GM12801 (cell line): ENCODE measurements around the gene PDGFRB.

Experiments used
- TF ChIP-seq, protein P1 (sequence below): IDR thresholded peaks from one replicate; pipeline ENCODE4 v1.5.1; 2011; ENCODE audit warnings: control low read depth; ENCODE audit not compliant: insufficient read length; ENCODE audit errors: extremely low read depth

The PDGFRB gene

DNA sequence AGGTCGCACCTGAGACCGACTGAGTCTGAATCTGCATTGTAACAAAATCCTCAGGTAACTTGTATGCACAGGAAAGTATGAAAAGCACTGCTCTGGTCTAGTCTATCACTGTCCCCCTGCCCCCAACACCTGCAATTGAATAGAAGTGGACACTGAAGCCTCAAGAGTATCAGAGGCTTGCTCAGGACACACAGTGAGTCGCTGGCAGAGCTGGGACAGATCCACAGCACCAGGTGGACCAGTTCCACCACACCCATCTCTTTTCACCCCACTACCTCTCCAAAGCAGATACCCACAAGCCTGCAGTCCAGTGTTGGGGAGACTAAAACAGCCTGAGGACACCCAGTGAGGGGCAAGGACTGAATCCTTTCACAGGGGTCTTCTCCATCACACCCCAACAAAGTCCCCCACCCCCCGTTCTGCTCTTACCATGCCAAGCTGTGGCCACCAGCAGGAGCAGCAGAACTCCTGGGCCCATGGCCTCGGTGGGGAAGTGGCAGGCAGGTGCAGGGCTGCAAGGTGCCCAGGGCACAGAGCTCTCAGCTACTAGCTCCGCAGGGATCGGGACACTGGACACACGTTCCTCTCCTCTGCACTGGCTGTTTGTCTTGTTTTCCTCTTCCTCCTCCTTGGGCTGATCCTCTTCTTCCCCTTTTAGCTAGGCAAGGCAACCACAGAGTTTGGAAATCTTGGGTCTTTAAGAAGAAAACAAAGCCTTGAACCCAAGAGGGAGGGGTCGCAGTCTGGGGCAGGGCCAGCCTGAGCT lies 69.5 kb downstream of the PDGFRB start, which contains the start of gene CSF1R:
TSS of gene CSF1R (minus strand) at position 605 of the 766 bp plus-strand sequence. CDS start at position 478, 127 bp downstream.
- TF ChIP-seq, protein P1, sequence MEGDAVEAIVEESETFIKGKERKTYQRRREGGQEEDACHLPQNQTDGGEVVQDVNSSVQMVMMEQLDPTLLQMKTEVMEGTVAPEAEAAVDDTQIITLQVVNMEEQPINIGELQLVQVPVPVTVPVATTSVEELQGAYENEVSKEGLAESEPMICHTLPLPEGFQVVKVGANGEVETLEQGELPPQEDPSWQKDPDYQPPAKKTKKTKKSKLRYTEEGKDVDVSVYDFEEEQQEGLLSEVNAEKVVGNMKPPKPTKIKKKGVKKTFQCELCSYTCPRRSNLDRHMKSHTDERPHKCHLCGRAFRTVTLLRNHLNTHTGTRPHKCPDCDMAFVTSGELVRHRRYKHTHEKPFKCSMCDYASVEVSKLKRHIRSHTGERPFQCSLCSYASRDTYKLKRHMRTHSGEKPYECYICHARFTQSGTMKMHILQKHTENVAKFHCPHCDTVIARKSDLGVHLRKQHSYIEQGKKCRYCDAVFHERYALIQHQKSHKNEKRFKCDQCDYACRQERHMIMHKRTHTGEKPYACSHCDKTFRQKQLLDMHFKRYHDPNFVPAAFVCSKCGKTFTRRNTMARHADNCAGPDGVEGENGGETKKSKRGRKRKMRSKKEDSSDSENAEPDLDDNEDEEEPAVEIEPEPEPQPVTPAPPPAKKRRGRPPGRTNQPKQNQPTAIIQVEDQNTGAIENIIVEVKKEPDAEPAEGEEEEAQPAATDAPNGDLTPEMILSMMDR: no peak

DNA sequence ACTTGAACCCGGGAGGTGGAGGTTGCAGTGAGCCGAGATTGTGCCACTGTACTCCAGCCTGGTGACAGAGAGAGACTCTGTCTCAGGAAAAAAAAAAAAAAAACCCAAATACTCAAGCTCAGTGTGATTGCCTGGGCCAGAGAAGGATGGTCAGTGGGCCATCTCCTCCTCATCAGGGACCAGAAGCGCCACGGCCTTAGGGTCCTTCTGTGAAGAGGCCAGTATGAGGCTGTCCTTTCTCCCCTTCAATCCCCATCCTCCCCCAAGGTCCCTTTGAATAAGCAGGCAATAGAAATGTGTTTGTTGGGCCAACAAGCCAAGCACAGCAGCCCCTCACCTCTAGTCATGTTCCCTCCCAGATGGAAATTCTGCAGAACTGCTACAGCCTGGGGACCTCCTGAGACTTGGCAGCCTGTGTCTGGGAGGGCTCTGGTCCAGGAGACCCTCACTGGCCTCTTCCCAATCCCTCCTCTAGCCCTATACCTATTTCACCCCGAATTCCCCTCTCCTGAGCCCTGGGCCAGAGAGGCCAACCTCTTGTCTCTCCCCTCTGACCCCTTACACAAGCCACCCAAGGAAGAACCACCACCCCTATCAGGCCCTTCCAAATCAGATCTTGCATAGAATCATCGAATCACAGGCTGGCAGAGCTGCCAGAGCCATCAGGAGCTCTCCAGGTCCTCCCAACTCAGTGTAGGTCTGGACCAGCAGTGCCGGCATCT lies 70.3 kb downstream of the PDGFRB start:
- TF ChIP-seq, protein P1: no peak

DNA sequence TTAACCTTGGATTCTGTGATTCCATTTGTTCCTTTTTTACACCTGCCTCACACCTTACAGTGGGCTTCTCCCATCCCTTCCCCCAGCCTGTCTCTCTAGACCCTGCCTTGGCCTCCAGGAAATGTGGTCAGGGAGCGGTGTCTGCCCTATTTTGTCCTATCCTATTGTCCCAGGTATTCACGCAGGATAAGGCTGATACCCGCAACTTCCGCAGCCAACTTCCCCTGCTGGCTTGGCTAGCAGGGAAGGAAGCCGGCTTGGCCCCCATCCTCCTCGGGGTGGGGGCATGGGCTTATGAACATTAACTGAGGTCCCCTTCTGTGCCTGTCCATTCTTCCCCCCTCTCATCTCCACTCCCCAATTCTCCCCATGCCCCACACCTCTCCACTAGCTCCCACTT lies 72.8 kb downstream of the PDGFRB start:
- TF ChIP-seq, protein P1: no peak

DNA sequence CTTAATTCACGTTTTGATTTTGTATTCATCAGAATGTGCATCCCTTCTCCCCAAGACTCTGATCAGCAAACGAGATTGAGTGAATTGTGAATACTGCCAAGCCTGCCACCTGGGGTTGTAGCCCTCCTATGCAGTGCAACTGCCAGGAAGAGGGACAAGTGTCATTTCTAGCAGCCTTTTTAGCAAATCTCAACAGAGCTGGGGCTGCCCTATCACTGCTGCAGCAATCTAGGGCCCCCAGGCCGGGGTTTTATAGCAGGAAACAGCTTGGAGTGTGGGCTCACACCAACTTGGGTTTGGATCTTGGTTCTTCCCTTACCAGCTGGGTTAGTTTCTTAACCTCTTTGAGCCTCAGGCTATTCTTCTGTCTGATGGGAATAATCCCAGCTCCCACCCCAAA lies 73.3 kb downstream of the PDGFRB start:
- TF ChIP-seq, protein P1: no peak

DNA sequence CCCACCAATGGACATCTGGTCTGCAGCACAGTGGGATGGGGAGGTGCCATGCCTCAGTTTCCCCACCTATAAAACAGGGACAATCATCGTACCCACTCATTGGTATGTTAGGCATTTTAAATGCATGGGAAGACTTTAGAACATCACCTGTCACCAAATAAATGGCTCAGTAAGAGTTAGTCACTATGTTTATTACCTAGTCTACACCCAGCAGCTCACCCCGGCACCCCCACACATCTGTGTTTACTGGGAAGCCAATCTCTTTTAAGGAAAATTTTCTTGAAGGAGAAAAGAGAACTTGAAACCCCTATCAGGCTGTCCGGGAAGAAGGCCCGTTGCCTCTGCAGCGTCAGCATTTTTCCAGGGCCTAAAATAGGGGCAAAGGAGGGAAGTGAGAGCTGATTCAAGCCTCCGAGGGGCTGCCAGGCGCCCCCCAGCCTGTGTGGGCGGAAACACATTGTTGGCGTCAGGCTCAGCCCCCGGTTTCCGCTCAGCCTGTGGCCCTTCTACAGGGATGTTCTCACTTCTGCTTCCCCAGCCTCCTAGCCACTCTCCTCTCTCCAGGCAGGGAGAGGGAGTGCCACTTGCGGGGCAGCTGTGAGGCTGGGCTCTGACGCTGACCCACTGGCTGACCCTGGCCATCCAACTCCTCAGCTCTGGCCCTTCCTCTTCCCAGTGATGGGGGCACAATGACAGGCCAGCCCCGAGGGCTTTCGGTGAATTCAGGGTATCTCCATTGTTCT lies 73.9 kb downstream of the PDGFRB start:
- TF ChIP-seq, protein P1: no peak

DNA sequence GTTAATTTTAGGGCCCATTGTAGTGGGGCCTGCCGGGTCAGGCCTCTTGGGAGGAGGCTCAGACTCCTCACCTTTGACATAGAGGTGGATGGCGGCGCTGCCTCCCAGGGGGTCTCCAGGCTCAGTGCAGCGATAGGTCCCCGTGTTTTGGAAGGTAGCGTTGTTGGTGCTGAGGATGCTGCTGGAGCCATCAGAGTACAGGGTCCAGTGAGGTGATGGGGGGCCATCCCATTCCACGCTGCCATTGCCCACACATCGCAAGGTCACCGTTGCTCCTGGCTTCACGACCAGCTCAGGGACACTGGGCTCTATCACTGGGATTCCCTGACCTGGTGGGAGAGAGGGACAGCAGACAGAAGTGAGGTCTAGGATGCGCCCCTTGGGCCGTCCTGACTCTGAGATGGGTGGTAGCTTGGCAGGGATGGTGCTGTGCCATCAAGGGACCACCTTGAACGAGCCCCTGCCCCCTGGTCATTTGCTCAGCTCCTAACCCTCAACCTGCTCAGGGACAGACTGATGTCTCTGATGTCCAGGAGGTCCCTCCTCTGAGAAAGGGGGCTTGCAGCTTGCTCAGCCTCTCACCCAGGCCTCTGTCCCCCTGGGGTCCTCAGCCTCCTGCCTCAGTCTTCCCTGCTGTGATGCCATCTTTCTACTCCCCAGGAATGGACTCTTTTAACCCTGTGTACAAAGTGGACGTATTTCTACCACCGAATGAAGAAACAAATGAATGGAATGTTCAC lies 74.8 kb downstream of the PDGFRB start:
- TF ChIP-seq, protein P1: no peak
